Skeletal muscle satellite cell (primary cell): ENCODE measurements around the gene SLC7A10.
"Not testable (repeated sequence)": the region's sequence is repeated elsewhere in the genome, so short reads cannot be mapped to it uniquely, and the experiment has no call there.

Experiments used
- H3K27me3 ChIP-seq: 2 replicates; pipeline ENCODE4 v1.7.0; 2013; ENCODE audit warnings: low read length; ENCODE audit not compliant: control insufficient read depth, insufficient read depth
- H3K36me3 ChIP-seq: 2 replicates; pipeline ENCODE4 v1.7.0; 2013; ENCODE audit warnings: mild to moderate bottlenecking, control low read depth, low read length; ENCODE audit not compliant: insufficient read depth
- H3K4me1 ChIP-seq: 2 replicates; pipeline ENCODE4 v1.7.0; 2013; ENCODE audit warnings: low read length; ENCODE audit not compliant: control insufficient read depth, insufficient read depth
- H3K4me2 ChIP-seq: 2 replicates; pipeline ENCODE4 v1.7.0; 2013; ENCODE audit warnings: mild to moderate bottlenecking, low read length
- H3K4me3 ChIP-seq: 2 replicates; pipeline ENCODE4 v1.7.0; 2013; ENCODE audit warnings: low read length
- H3K9ac ChIP-seq: 2 replicates; pipeline ENCODE4 v1.7.0; 2013; ENCODE audit warnings: mild to moderate bottlenecking, low read depth, low read length, moderate library complexity
- H3K9me3 ChIP-seq: replicated peaks from 2 replicates; pipeline ENCODE4 v1.7.0; 2013; ENCODE audit warnings: mild to moderate bottlenecking, control low read depth, low read length

The SLC7A10 gene

GRCh38 chr19:33193865-33194362, 31.7 kb downstream of the SLC7A10 start, which contains the start of gene LRP3:
Gene LRP3, plus strand, starts transcription at chr19:33194330. Its CDS starts 456 bp downstream, at chr19:33194786.
- H3K9me3 ChIP-seq = no peaks in the 10 kb centered on the region
- H3K4me3 ChIP-seq = peak within 1 kb of the TSS; percentile 82
- H3K9ac ChIP-seq = peak within 1 kb of the TSS; percentile 81
- peaks cover 5% of the 10 kb centered on the region for H3K36me3 ChIP-seq
- peaks cover 7% of the 10 kb centered on the region for H3K4me1 ChIP-seq
- H3K4me2 ChIP-seq = peak within 1 kb of the TSS; percentile 80
- peaks cover 26% of the 10 kb centered on the region for H3K27me3 ChIP-seq

DNA sequence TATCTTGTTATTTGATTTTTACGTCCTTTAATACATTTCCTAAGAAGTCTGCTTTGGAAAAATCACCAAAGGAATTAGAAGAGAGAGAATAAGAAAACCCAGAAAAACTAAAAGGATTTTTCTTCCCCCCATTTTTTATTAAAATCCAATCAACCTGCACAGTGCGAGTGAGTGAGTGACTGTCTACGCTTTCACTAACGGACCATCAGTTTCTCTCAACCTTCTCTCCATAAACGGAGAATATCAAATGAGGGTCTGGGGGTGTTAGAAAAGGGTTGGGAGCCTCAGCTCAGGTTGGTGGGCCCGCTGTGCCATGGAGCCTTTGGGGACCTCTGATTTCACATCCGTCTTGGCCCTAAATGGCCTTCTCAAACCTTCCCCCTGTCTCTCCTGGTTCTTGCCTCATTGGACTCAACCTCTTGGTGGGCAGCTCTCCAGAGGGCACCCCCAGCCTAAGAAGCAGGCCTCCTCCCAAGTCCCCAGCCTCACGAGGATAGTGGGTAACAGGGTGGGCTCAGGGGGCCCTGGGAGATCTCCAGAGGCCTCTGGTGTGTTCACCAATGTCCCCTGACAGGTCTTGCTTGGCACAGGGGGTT, 32.3 kb downstream of the SLC7A10 start:
- H3K4me2 ChIP-seq = peak overlapping the region; percentile 59
- H3K9ac ChIP-seq = no peak overlapping the region
- peaks cover 7% of the 10 kb centered on the region for H3K4me1 ChIP-seq
- H3K36me3 ChIP-seq = peaks cover 5% of the 10 kb centered on the region
- H3K9me3 ChIP-seq = no peaks in the 10 kb centered on the region
- H3K4me3 ChIP-seq = peak overlapping the region; percentile 82
- H3K27me3 ChIP-seq = peaks cover 26% of the 10 kb centered on the region

- Histone ChIP-seq H3K36me3 (peaks cover 1% of the 10 kb centered on the region), H3K4me3 (no peak overlapping the region), H3K9me3 (no peaks in the 10 kb centered on the region), H3K27me3 (peaks cover 26% of the 10 kb centered on the region), H3K9ac (no peak overlapping the region), H3K4me1 (peaks cover 7% of the 10 kb centered on the region), H3K4me2 (no peak overlapping the region)
These were observed 33.6 kb downstream of the SLC7A10 start for GRCh38 chr19:33192010-33192409.

GRCh38 chr19:33191501-33191900, 34.1 kb downstream of the SLC7A10 start:
- Histone ChIP-seq H3K9ac (no peak overlapping the region), H3K9me3 (no peaks in the 10 kb centered on the region), H3K4me2 (no peak overlapping the region), H3K4me3 (no peak overlapping the region), H3K4me1 (peaks cover 7% of the 10 kb centered on the region), H3K36me3 (no peaks in the 10 kb centered on the region), H3K27me3 (peaks cover 26% of the 10 kb centered on the region)

DNA sequence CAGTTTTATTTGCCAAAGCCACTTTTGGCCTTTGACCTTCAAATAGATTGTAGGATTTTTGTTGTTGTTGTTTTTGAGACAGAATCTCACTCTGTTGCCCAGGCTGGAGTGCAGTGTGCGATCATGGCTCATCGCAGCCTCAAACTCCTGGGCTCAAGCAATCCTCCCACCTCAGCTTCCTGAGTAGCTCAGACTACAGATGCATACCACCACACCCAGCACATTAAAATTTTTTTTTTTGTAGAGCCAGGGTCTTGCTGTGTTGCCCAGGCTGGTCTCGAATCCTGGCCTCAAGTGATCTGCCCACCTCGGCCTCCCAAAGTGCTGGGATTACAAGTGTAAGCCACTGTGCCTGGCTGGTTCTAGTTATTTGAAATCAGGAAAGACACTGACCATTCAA, 34.6 kb downstream of the SLC7A10 start:
- not testable (repeated sequence) for H3K4me2 ChIP-seq, H3K9ac ChIP-seq, H3K4me3 ChIP-seq, H3K9me3 ChIP-seq, H3K36me3 ChIP-seq, H3K4me1 ChIP-seq
- peaks cover 26% of the 10 kb centered on the region for H3K27me3 ChIP-seq

DNA sequence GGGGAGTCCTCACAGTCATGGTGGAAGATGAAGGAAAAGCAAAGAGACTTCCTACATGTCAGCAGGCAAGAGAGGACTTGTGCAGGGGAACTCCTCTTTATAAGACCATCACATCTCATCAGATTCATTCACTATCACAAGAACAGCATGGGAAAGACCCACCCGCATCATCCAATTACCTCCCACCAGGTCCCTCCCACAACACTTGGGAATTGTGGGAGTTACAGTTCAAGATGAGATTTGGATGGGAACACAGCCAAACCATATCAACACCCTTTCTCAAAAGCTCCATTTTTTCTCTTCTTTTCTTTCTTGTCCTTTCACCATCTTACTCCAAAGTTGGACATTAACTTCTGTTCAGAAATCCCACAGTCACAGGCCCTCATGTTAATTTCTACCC, 36.2 kb downstream of the SLC7A10 start:
- Histone ChIP-seq H3K27me3 (peaks cover 26% of the 10 kb centered on the region), H3K4me1 (peaks cover 3% of the 10 kb centered on the region), H3K9me3 (no peaks in the 10 kb centered on the region), H3K9ac (no peak overlapping the region), H3K4me3 (no peak overlapping the region), H3K4me2 (no peak overlapping the region), H3K36me3 (no peaks in the 10 kb centered on the region)

- Histone ChIP-seq H3K4me3 (no peak overlapping the region), H3K4me1 (peaks cover 3% of the 10 kb centered on the region), H3K9ac (no peak overlapping the region), H3K36me3 (no peaks in the 10 kb centered on the region), H3K4me2 (no peak overlapping the region), H3K9me3 (no peaks in the 10 kb centered on the region), H3K27me3 (peaks cover 15% of the 10 kb centered on the region)
These were observed 38.5 kb downstream of the SLC7A10 start for GRCh38 chr19:33187183-33187540.

GRCh38 chr19:33186431-33187182, 39.0 kb downstream of the SLC7A10 start:
- Histone ChIP-seq H3K36me3 (no peaks in the 10 kb centered on the region), H3K9me3 (no peaks in the 10 kb centered on the region), H3K4me3 (no peak overlapping the region), H3K4me1 (peaks cover 3% of the 10 kb centered on the region), H3K4me2 (no peak overlapping the region), H3K27me3 (peaks cover 10% of the 10 kb centered on the region), H3K9ac (no peak overlapping the region)

DNA sequence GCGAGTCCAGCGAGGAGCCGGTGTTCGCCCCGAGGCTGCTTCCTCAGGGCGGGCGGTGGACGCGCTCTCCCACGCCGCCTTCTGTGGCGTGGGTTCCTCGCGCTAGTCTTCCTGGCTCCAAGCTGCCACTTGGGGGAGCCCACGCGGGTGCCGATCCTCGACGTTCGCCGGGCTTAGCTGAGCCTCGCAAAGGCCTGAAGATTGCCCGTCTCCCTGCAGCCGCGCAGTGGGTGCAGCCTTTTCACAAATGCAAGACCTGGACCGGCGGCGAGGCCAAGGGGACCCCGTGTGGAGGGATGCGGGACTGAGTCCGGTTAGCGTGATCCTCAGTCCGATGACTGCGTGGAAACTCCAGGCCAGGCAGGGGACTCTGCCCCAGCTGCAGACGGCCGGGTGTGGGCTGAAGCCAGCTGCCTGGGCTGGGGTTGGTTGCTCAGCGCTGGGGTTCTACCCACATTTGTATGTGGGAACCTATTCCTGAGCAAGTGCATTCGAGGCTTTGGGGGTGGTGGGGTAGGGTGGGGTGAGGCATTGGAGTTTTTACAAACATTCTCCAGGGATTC, 48.2 kb downstream of the SLC7A10 start:
- peak overlapping the region; percentile 66 for H3K4me3 ChIP-seq
- no peaks in the 10 kb centered on the region for H3K9me3 ChIP-seq
- H3K9ac ChIP-seq = peak overlapping the region; percentile 26
- H3K4me2 ChIP-seq = peak overlapping the region; percentile 93
- H3K27me3 ChIP-seq = no peaks in the 10 kb centered on the region
- H3K4me1 ChIP-seq = peaks cover 17% of the 10 kb centered on the region
- no peaks in the 10 kb centered on the region for H3K36me3 ChIP-seq

DNA sequence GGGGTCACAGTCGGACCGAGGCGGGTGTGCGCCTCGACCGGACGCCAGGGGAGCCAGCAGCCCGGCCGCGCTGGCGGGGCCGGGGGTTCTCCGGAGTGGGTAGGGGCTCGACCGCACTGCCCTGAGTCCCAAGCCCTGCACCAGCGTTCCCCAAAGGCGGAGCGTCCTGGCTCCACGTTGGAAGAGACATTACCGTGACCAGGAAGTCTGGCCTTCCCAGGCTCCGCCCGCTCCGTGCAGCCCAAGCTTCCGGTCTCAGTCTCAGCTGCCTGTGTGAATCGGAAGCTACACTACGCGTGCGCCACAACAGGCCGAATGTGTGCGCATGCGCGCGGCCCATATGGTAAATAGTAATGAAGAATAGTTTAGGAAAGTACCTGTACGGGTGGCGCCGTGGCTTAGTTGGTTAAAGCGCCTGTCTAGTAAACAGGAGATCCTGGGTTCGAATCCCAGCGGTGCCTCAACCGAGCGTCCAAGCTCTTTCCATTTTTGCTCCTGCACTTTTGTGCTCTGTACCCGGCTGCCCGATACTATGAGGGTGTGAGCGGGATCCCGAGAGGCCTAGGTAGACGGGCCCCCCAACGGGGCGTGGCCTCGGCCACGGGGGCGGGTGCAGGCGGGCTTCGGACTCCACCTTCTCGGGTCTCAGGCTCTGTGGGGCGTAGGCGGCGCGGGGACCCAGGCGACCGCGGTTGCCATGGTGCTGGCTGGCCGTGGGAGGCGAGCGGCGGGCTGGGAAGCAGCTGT, 48.8 kb downstream of the SLC7A10 start:
- Histone ChIP-seq H3K36me3 (no peaks in the 10 kb centered on the region), H3K4me3 (peak overlapping the region; percentile 80), H3K27me3 (no peaks in the 10 kb centered on the region), H3K9me3 (no peaks in the 10 kb centered on the region), H3K4me1 (peaks cover 21% of the 10 kb centered on the region), H3K9ac (peak overlapping the region; percentile 87), H3K4me2 (peak overlapping the region; percentile 93)
